ENCODE measurements around the gene ACCSL. TPM values are rescaled to one million over a fixed set of nuclear protein-coding genes. Genes with fewer than 3 reads are reported as not detected.

The ACCSL gene
- polyA plus RNA-seq, 1 of the 3 experiments (the other 2 are of a cell fraction): not detected

GRCh38 chr11:44000731-44001130 is 47.0 kb upstream of the ACCSL start:
- ChIA-PET POLR2A (interaction anchor here (1.3 kb wide), 1 partner anchor 11 kb away, joined by 4 read pairs; no protein-coding TSS in a partner anchor), CTCF (no interaction called here)
- no peaks in the 10 kb centered on the region for H3K27me3 ChIP-seq (ENCODE audit: insufficient read depth)
- H3K4me1 ChIP-seq (ENCODE audit: control insufficient read depth in 1 of 2, insufficient read depth in 2 of 2, low read depth in 1 of 2, low read length in 1 of 2): peaks cover 0 to 26% of the 10 kb centered on the region in 2 experiments; a peak in 1 of 4 replicates
- H3K9ac ChIP-seq: no peak overlapping the region
- H4K20me1 ChIP-seq (ENCODE audit: insufficient read depth): no peaks in the 10 kb centered on the region
- no peak overlapping the region for H2AFZ ChIP-seq (ENCODE audit: low read depth)
- H3K36me3 ChIP-seq (replicated peaks in 1 of 2; ENCODE audit: control insufficient read depth in 1 of 2, insufficient read depth in 2 of 2, low read length in 1 of 2): no peaks in the 10 kb centered on the region
- no peaks in the 10 kb centered on the region for H3K79me2 ChIP-seq (ENCODE audit: insufficient read depth)
- no peak overlapping the region for H3K4me3 ChIP-seq (ENCODE audit: low read depth in 2 of 2, low read length in 1 of 2)
- H3K9me3 ChIP-seq: no peaks in the 10 kb centered on the region
- 54% methylated on average over 2 of the region's 2 CpGs for WGBS (ENCODE audit: low lambda C conversion rate)
- H3F3A ChIP-seq (replicated peaks; ENCODE audit: insufficient read depth): no peaks in the 10 kb centered on the region
- no peak overlapping the region for H3K4me2 ChIP-seq
- TF ChIP-seq EZH2phosphoT487 (IDR thresholded peaks at IDR 0.05; ENCODE audit: borderline replicate concordance, low read depth) (no peak), JUND (IDR thresholded peaks at IDR 0.05) (no peak), TEAD4 (IDR thresholded peaks at IDR 0.05; ENCODE audit: borderline replicate concordance, insufficient read depth) (no peak), FOXM1 (IDR thresholded peaks at IDR 0.05; ENCODE audit: low read depth) (no peak), REST (IDR thresholded peaks at IDR 0.05; ENCODE audit: low read depth, low read length) (no peak), SIN3A (IDR thresholded peaks at IDR 0.05; ENCODE audit: borderline replicate concordance, low read depth, low read length) (no peak), RAD21 (IDR thresholded peaks at IDR 0.05; ENCODE audit: low read length) (no peak), FOXJ3 (CRISPR knock-in tag; IDR thresholded peaks at IDR 0.05) (no peak), CTCF (IDR thresholded peaks at IDR 0.05) (no peak), RCOR1 (IDR thresholded peaks at IDR 0.05; ENCODE audit: low read length) (no peak), USF2 (IDR thresholded peaks at IDR 0.05; ENCODE audit: borderline replicate concordance, low read depth, low read length) (no peak), NFIC (IDR thresholded peaks at IDR 0.05; ENCODE audit: borderline replicate concordance) (no peak), SMC3 (IDR thresholded peaks at IDR 0.05; ENCODE audit: low read depth, low read length) (no peak), POLR2AphosphoS5 (IDR thresholded peaks at IDR 0.05; ENCODE audit: low read depth, low read length) (no peak)
- TF ChIP-seq, protein P1, sequence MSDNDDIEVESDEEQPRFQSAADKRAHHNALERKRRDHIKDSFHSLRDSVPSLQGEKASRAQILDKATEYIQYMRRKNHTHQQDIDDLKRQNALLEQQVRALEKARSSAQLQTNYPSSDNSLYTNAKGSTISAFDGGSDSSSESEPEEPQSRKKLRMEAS (IDR thresholded peaks at IDR 0.05; ENCODE audit: low read depth): no peak
- TF ChIP-seq, protein P2, sequence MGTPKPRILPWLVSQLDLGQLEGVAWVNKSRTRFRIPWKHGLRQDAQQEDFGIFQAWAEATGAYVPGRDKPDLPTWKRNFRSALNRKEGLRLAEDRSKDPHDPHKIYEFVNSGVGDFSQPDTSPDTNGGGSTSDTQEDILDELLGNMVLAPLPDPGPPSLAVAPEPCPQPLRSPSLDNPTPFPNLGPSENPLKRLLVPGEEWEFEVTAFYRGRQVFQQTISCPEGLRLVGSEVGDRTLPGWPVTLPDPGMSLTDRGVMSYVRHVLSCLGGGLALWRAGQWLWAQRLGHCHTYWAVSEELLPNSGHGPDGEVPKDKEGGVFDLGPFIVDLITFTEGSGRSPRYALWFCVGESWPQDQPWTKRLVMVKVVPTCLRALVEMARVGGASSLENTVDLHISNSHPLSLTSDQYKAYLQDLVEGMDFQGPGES (IDR thresholded peaks at IDR 0.05; ENCODE audit: low read depth, low read length): no peak
- TF ChIP-seq, protein P3, sequence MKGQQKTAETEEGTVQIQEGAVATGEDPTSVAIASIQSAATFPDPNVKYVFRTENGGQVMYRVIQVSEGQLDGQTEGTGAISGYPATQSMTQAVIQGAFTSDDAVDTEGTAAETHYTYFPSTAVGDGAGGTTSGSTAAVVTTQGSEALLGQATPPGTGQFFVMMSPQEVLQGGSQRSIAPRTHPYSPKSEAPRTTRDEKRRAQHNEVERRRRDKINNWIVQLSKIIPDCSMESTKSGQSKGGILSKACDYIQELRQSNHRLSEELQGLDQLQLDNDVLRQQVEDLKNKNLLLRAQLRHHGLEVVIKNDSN (IDR thresholded peaks at IDR 0.05; ENCODE audit: borderline replicate concordance, low read depth): no peak
- DNase-seq: no peak
- no peaks in the 10 kb centered on the region for H3K9me2 ChIP-seq
- no peak overlapping the region for H3K27ac ChIP-seq (ENCODE audit: low read depth in 2 of 2, low read length in 1 of 2)
